K562 (cell line): Measurements from ENCODE around the gene LIMK1. TPM values are rescaled to one million over a fixed set of nuclear protein-coding genes. Genes with fewer than 3 reads are reported as not detected.
"Not testable (repeated sequence)": the region's sequence is repeated elsewhere in the genome, so short reads cannot be mapped to it uniquely, and the experiment has no call there.

Source experiments
- ATAC-seq: fragments of 200-7000 bp; cut with Tn5 transposase; 3 replicates; pipeline ENCODE4 v1.9.1; 2020; ENCODE audit warnings: moderate library complexity
- BruUV-seq: library from RNA; stranded (reverse); fragments of 400-500 nt; replicated peaks from 2 replicates; lab custom pipeline; 2021; lab: Mats Ljungman, UMichigan
- CTCF ChIA-PET: fragments of 300-600 bp; formaldehyde crosslinking; extraction: SDS; loops from one replicate; lab custom pipeline; 2021; ENCODE audit warnings: low intra/inter-chr PET ratio; lab: Yijun Ruan, JAX
- POLR2A ChIA-PET: fragments of 300-600, 350-650 bp; sonication (Branson Sonifier 250); formaldehyde crosslinking; extraction: SDS; loops from one replicate; lab custom pipeline; 2021; ENCODE audit warnings: antibody characterized with exemption, inconsistent platforms; lab: Yijun Ruan, JAX
- DNase-seq, 4 experiments: peaks; one replicate each; pipeline versions ENCODE4 v3.0.0 to v3.0.0-alpha.2; 2011 to 2018; ENCODE audit warnings: low spot score in 3 of 4, mixed read lengths in 3 of 4; ENCODE audit errors: extremely low read depth in 1 of 4
- FAIRE-seq: peaks from 2 replicates; lab custom pipeline; 2011; peaks lifted over from hg19 to GRCh38; lab: Jason Lieb, UNC
- H2AFZ ChIP-seq: 2 replicates; pipeline ENCODE4 v1.6.0; 2011; ENCODE audit warnings: low read depth, low read length, control low read depth, inconsistent platforms
- H3K27ac ChIP-seq: fragments of 200-600 bp; 3 replicates; pipeline ENCODE4 v1.8.0; 2011; ENCODE audit warnings: low read depth, mild to moderate bottlenecking, control low read depth, inconsistent platforms, low read length, moderate library complexity, mixed read lengths; ENCODE audit errors: extremely low read depth
- H3K27me3 ChIP-seq, 2 experiments: fragments of 300-600 bp in 1 of 2; 2 replicates in 1 of 2; 3 replicates in 1 of 2; pipeline versions ENCODE4 v1.6.0 to v1.8.0; 2011; ENCODE audit warnings: inconsistent platforms in 2 of 2, low read length in 2 of 2, mild to moderate bottlenecking in 1 of 2, mixed read lengths in 1 of 2, moderate library complexity in 1 of 2; ENCODE audit not compliant: control insufficient read depth in 2 of 2, insufficient read depth in 2 of 2
- H3K36me3 ChIP-seq: fragments of 300-600 bp; 3 replicates; pipeline ENCODE4 v1.8.0; 2011; ENCODE audit warnings: mild to moderate bottlenecking, low read length, inconsistent platforms; ENCODE audit not compliant: control insufficient read depth, insufficient read depth
- H3K4me1 ChIP-seq, 2 experiments: fragments of 200-600 bp in 1 of 2; replicated peaks in 1 of 2; 2 replicates in 1 of 2; 3 replicates in 1 of 2; pipeline versions ENCODE4 v1.5.1 to v1.8.0; 2011; ENCODE audit warnings: inconsistent platforms in 2 of 2, low read length in 2 of 2, mild to moderate bottlenecking in 1 of 2, mixed read lengths in 1 of 2, moderate library complexity in 1 of 2; ENCODE audit not compliant: control insufficient read depth in 2 of 2, insufficient read depth in 2 of 2
- H3K4me2 ChIP-seq: 2 replicates; pipeline ENCODE4 v1.6.1; 2011; ENCODE audit warnings: low read length, control low read depth, inconsistent platforms, mixed read lengths; ENCODE audit not compliant: insufficient read depth
- H3K4me3 ChIP-seq: fragments of 200-600 bp; sonication (generic), shearing (Covaris generic); 2 replicates; pipeline ENCODE4 v1.5.1; 2016; ENCODE audit warnings: control low read depth, inconsistent platforms
- H3K79me2 ChIP-seq: fragments of 200-600 bp; 3 replicates; pipeline ENCODE4 v1.8.0; 2011; ENCODE audit warnings: low read length, inconsistent platforms; ENCODE audit not compliant: control insufficient read depth, insufficient read depth
- H3K9ac ChIP-seq, 2 experiments: 2 replicates each; pipeline versions ENCODE4 v1.6.0 to v1.6.1; 2011; ENCODE audit warnings: low read depth in 2 of 2, low read length in 2 of 2, control low read depth in 1 of 2, inconsistent platforms in 1 of 2, mild to moderate bottlenecking in 1 of 2, mixed read lengths in 1 of 2; ENCODE audit not compliant: insufficient read depth in 1 of 2
- H3K9me1 ChIP-seq: one replicate; pipeline ENCODE4 v1.6.0; 2011; ENCODE audit warnings: inconsistent platforms, mild to moderate bottlenecking, low read length, moderate library complexity; ENCODE audit not compliant: control insufficient read depth, insufficient read depth
- H3K9me3 ChIP-seq: replicated peaks from 2 replicates; pipeline ENCODE4 v1.5.1; 2011; ENCODE audit warnings: low read depth, low read length, inconsistent platforms; ENCODE audit not compliant: control insufficient read depth, insufficient read depth
- H4K20me1 ChIP-seq: replicated peaks from 2 replicates; pipeline ENCODE4 v1.6.1; 2011; ENCODE audit warnings: low read length, inconsistent platforms, mixed read lengths; ENCODE audit not compliant: control insufficient read depth, insufficient read depth
- CCNT2 ChIP-seq: IDR thresholded peaks from 2 replicates; pipeline ENCODE4 v1.6.1; 2011; ENCODE audit warnings: borderline replicate concordance, low read depth, mild to moderate bottlenecking, moderate library complexity, mixed read lengths, low read length; ENCODE audit not compliant: insufficient read length; ENCODE audit errors: extremely low read depth
- CREM ChIP-seq: IDR thresholded peaks from 2 replicates; pipeline ENCODE4 v1.6.1; 2014; ENCODE audit warnings: antibody characterized with exemption, low read depth
- DNMT1 ChIP-seq: fragments of 450-650 bp; IDR thresholded peaks from 2 replicates; pipeline ENCODE4 v1.6.1; 2016; ENCODE audit warnings: antibody characterized with exemption, mild to moderate bottlenecking
- POLR2G ChIP-seq: fragments of 200-400 bp; formaldehyde crosslinking; IDR thresholded peaks from 2 replicates; pipeline ENCODE4 v1.6.1; 2017; ENCODE audit warnings: low read depth, mild to moderate bottlenecking, antibody characterized with exemption, low read length, moderate library complexity
- RHOXF2B ChIP-seq: fragments of 250-450 bp; sonication (Bioruptor Pico); conservative IDR thresholded peaks from 2 replicates; pipeline ENCODE4 v1.5.1; 2021
- ZNF507 ChIP-seq: conservative IDR thresholded peaks from 2 replicates; pipeline ENCODE4 v1.6.1; 2017; ENCODE audit warnings: missing genetic modification characterization, missing compliant biosample characterization
- WGBS: fragments of 100-300 bp; shearing (Covaris generic); methylation state at CpG from one replicate; pipeline ENCODE4 v1.1.6; 2016; ENCODE audit warnings: low coverage, mixed read lengths; ENCODE audit not compliant: insufficient coverage; ENCODE audit errors: missing lambda C conversion rate; 5-methylcytosine and 5-hydroxymethylcytosine counted together
- in situ Hi-C: fragments of 300-500 bp; cut with MboI; formaldehyde crosslinking; loops from 4 replicates; pipeline ENCODE4 v1.15.0; 2018; ENCODE audit warnings: inconsistent platforms, mixed read lengths
- intact Hi-C: fragments of 100-400 bp; cut with micrococcal nuclease; formaldehyde crosslinking; loops from 2 replicates; pipeline ENCODE4 v1.14.2; 2022
- polyA plus RNA-seq, 8 experiments: library from polyadenylated mRNA; depleted of rRNA in 4 of 8; stranded (reverse) in 5 of 8; unstranded in 3 of 8; fragments of >200 nt; fragmentation: Nextera tagmentation in 2 of 8; fragmentation: Illumina TruSeq in 1 of 8; extraction: Ambion mirVana in 2 of 8; extraction: Trizol in 1 of 8; gene quantifications; 2 replicates each; pipeline versions ENCODE4 v1.2.1 to v1.2.3, GENCODE V29; 2011 to 2014; ENCODE audit warnings: inconsistent platforms in 1 of 8, missing spikeins in 1 of 8
- total RNA-seq, 7 experiments: library from RNA; depleted of rRNA in 6 of 7; stranded (reverse); fragments of >200 nt in 6 of 7; fragmentation: Illumina TruSeq in 2 of 7; extraction: Trizol in 2 of 7; gene quantifications; 2 replicates each; pipeline versions ENCODE4 v1.2.1 to v1.2.3, GENCODE V29; 2011 to 2021; ENCODE audit warnings: low replicate concordance in 1 of 7
- TF ChIP-seq, protein P1 (sequence below): sonication (generic); formaldehyde crosslinking; IDR thresholded peaks from 2 replicates; pipeline ENCODE4 v1.8.1; 2023; ENCODE audit warnings: mild to moderate bottlenecking, missing genetic modification reagents, moderate library complexity

Gene LIMK1
- total and polyA plus RNA-seq, 9 of the 15 experiments (the other 6 are each of a cell fraction or from before 2014, with no cell fraction given) = 0.14 to 30.0 (median 15.9) TPM

DNA sequence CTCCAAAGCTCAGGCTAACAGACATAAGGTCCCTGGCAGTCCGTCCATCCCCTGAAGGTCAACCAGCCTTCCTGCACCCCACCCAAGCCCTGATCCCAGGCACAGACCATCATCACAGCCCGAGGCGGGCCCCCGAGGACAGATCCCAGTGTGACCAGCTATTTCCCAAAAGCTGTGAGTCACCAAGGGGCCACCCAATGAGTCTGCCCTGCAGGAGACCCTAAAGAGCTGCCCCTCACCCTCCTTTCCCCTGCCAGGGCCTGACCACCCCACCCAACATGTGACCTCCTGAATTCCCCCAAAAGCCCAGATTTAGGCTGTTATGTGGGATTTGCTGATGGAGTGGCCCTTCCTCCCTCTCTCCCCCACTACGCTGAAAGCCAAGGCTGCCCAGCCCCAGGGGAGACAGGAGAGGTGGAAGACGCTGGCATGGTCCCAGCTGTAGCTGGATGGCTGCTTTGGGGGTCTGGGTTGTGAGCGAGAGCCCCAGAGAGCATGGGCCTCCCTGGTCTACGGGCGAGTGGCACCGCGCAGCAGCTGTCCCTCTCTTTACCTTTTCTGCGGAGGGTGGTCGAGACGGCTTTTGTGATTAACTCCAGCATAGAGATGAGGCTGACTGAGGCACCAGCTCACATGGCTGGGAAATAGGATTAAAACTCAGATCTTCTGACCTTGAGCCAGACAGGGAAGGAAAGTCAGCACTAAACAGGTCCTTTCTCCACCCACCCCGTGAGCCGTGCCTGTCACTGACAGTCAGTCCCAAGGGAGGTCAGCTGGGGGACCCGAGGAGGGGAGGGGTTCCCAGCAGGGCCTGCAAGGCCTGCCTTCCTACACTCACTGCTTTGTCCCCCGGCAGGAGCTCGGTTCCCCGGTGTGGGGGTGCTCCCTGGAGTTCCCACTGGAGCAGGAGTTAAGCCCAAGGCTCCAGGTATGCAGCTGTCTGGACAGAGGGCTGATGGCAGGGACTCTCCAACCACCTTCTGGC, 38.9 kb upstream of the LIMK1 start:
- 0 out of 4 replicates have a peak overlapping the region, but pooled peaks of 1 of the 2 experiments have one; percentile 42 for H3K9ac ChIP-seq
- no peak for DNase-seq
- no peaks in the 10 kb centered on the region for H3K36me3 ChIP-seq
- H3K4me3 ChIP-seq = no peak overlapping the region
- peaks cover 6% of the 10 kb centered on the region for H4K20me1 ChIP-seq
- peaks cover 0 to 6% of the 10 kb centered on the region in 2 experiments; a peak in 1 of 5 replicates for H3K4me1 ChIP-seq
- CTCF ChIA-PET = no interaction called here
- in situ Hi-C loops = no loop called here
- intact Hi-C loops = no loop called here
- no peak overlapping the region for H3K4me2 ChIP-seq
- BruUV-seq = no TSS peak
- 12% methylated on average over 20 of the region's 20 CpGs for WGBS
- H3K79me2 ChIP-seq = no peaks in the 10 kb centered on the region
- H2AFZ ChIP-seq = no peak overlapping the region
- no peak for TF ChIP-seq POLR2G
- TF ChIP-seq, protein P1, sequence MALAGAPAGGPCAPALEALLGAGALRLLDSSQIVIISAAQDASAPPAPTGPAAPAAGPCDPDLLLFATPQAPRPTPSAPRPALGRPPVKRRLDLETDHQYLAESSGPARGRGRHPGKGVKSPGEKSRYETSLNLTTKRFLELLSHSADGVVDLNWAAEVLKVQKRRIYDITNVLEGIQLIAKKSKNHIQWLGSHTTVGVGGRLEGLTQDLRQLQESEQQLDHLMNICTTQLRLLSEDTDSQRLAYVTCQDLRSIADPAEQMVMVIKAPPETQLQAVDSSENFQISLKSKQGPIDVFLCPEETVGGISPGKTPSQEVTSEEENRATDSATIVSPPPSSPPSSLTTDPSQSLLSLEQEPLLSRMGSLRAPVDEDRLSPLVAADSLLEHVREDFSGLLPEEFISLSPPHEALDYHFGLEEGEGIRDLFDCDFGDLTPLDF (CRISPR knock-in tag) = no peak
- no peak for TF ChIP-seq CCNT2
- no peak for TF ChIP-seq ZNF507 (tag)
- no peak for TF ChIP-seq RHOXF2B (CRISPR knock-in tag)
- TF ChIP-seq DNMT1 = no peak
- no peak for TF ChIP-seq CREM
- H3K27me3 ChIP-seq = peaks cover 33 to 73% of the 10 kb centered on the region in 2 experiments; a peak in 4 of 5 replicates
- no peak; the same call in 2 of the 3 replicates for ATAC-seq
- H3K27ac ChIP-seq = no peak overlapping the region
- no peaks in the 10 kb centered on the region for H3K9me3 ChIP-seq
- POLR2A ChIA-PET = interaction anchor here (0.6 to 1.2 kb wide), 4 partner anchors 16 to 471 kb away, joined by 3 to 5 read pairs (median 4); no protein-coding TSS in a partner anchor
- no peak for FAIRE-seq
- no peaks in the 10 kb centered on the region for H3K9me1 ChIP-seq

DNA sequence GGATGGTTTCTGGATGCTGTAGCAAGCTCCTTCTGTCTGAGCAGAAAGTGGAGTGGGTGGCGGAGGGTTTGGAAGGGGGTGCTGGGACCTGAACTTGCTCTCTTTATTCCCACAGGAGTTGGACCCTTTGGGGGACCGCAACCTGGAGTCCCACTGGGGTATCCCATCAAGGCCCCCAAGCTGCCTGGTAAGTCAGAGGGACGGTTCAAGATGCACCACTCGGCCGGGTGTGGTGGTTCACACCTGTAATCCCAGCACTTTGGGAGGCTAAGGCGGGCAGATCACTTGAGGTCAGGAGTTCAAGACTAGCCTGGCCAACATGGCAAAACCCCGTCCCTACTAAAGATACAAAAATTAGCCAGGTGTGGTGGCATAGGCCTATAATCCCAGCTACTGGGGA, 37.0 kb upstream of the LIMK1 start:
- H3K27ac ChIP-seq, ATAC-seq, BruUV-seq, H3K9me3 ChIP-seq, CTCF ChIA-PET, H3K4me2 ChIP-seq, in situ Hi-C loops, FAIRE-seq, DNase-seq, H2AFZ ChIP-seq, H4K20me1 ChIP-seq, H3K9ac ChIP-seq, H3K36me3 ChIP-seq, H3K4me3 ChIP-seq, intact Hi-C loops, H3K9me1 ChIP-seq, H3K79me2 ChIP-seq: not testable (repeated sequence)
- 6% methylated on average over 7 of the region's 7 CpGs for WGBS
- peaks cover 0 to 13% of the 10 kb centered on the region in 2 experiments; a peak in 2 of 5 replicates for H3K4me1 ChIP-seq
- peaks cover 19 to 55% of the 10 kb centered on the region in 2 experiments; a peak in 4 of 5 replicates for H3K27me3 ChIP-seq
- POLR2A ChIA-PET = interaction anchor here (0.6 to 0.7 kb wide), 2 partner anchors 134 to 363 kb away, joined by 3 to 4 read pairs; no protein-coding TSS in a partner anchor
